ENCODE measurements around the gene TPRG1L. TPM values are rescaled to one million over a fixed set of nuclear protein-coding genes. Genes with fewer than 3 reads are reported as not detected.
"Not testable (repeated sequence)": the region's sequence is repeated elsewhere in the genome, so short reads cannot be mapped to it uniquely, and the experiment has no call there.

TPRG1L gene
- total and polyA plus RNA-seq, 2 donors from 2014 or later, result 37.1 to 72.4 TPM

DNA sequence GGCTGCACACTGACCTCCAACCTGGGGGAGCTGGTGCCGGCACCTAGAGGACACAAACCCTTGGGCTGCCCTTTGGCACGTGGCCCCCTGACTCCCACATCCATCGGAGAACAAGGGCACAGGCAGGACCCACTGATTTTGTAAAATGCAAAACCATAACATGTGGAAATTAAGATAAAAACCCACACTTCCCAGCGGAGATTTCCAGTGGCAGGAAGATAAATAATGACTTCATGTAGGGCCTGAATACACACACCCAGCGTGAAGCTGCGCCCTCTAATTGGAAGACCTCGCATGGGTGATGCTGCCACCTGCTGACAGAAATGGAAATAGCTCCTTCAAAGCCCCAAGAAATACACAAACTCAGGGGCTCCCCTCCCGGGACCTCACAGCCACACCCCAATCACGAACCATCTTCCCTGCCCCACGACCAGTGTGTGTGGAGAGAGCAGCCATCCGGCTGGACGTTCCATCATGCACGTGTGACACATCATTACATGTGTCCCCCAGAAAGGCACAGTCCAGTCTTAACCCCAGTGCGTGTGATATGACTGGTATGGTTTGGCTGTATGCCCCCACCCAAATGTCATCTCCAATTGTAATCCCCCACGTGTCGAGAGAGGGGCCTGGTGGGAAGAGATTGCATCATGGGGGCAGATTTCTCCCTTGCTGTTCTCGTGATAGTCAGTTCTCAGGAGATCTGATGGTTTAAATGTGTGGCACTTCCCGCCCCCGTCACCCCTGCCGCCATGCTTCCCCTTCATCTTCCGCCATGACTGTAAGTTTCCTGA lies 5.7 kb upstream of the TPRG1L start:
- no peaks in the 10 kb centered on the region for H3K9me3 ChIP-seq (ENCODE audit: control insufficient read depth in 2 of 3, insufficient read depth in 1 of 3, low read length in 3 of 3)
- FAIRE-seq (peak; percentile 15), DNase-seq (peak; percentile 74 to 90 (median 80))
- no peak overlapping the region for H3K4me3 ChIP-seq (ENCODE audit: low read length in 3 of 3)
- no peak overlapping the region for H3K27ac ChIP-seq (ENCODE audit: low read depth in 2 of 2, low read length in 2 of 2)
- H3K36me3 ChIP-seq (ENCODE audit: control insufficient read depth in 2 of 3, insufficient read depth in 3 of 3, low read length in 3 of 3), result no peaks in the 10 kb centered on the region
- intact Hi-C loops (cut with DNase I), result loop anchor here (5.0 kb wide), 1 partner anchor 132 kb away; no protein-coding TSS in a partner anchor
- TF ChIP-seq, protein P1, sequence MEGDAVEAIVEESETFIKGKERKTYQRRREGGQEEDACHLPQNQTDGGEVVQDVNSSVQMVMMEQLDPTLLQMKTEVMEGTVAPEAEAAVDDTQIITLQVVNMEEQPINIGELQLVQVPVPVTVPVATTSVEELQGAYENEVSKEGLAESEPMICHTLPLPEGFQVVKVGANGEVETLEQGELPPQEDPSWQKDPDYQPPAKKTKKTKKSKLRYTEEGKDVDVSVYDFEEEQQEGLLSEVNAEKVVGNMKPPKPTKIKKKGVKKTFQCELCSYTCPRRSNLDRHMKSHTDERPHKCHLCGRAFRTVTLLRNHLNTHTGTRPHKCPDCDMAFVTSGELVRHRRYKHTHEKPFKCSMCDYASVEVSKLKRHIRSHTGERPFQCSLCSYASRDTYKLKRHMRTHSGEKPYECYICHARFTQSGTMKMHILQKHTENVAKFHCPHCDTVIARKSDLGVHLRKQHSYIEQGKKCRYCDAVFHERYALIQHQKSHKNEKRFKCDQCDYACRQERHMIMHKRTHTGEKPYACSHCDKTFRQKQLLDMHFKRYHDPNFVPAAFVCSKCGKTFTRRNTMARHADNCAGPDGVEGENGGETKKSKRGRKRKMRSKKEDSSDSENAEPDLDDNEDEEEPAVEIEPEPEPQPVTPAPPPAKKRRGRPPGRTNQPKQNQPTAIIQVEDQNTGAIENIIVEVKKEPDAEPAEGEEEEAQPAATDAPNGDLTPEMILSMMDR (IDR thresholded peaks at IDR 0.05; ENCODE audit: borderline replicate concordance, extremely low read depth, insufficient read depth), result peak; percentile 90
- no peaks in the 10 kb centered on the region for H3K27me3 ChIP-seq (ENCODE audit: control insufficient read depth, insufficient read depth, low read length)
- peaks cover 0 to 23% (median 10%) of the 10 kb centered on the region in 3 donors for H3K4me1 ChIP-seq (ENCODE audit: control insufficient read depth in 2 of 3, insufficient read depth in 2 of 3, low read depth in 1 of 3, low read length in 3 of 3)
- H3K9ac ChIP-seq (ENCODE audit: low read length in 3 of 3), result peak overlapping the region in 1 of 3 donors; percentile 43

DNA sequence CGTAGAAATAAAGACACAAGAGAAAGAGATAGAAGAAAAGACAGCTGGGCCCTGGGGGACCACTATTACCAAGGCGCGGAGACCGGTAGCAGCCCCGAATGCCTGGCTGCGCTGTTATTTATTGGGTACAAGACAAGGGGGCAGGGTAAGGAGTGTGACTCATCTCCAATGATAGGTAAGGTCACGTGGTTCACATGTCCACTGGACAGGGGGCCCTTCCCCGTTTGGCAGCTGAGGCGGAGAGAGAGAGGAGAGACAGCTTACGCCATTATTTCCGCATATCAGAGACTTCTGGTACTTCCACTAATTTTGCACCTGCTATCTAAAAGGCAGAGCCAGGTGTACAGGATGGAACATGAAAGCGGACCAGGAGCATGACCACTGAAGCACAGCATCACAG lies 4.1 kb upstream of the TPRG1L start:
- intact Hi-C loops (cut with DNase I), result no loop called here
- H3K36me3 ChIP-seq (ENCODE audit: control insufficient read depth in 2 of 3, insufficient read depth in 3 of 3, low read length in 3 of 3), result no peaks in the 10 kb centered on the region
- H3K27ac ChIP-seq (ENCODE audit: low read depth in 2 of 2, low read length in 2 of 2), result no peak overlapping the region
- no peak overlapping the region for H3K9ac ChIP-seq (ENCODE audit: low read length in 3 of 3)
- TF ChIP-seq, protein P1 (IDR thresholded peaks at IDR 0.05; ENCODE audit: borderline replicate concordance, extremely low read depth, insufficient read depth), result no peak
- H3K27me3 ChIP-seq (ENCODE audit: control insufficient read depth, insufficient read depth, low read length), result no peaks in the 10 kb centered on the region
- H3K4me3 ChIP-seq (ENCODE audit: low read length in 3 of 3), result no peak overlapping the region
- FAIRE-seq (no peak), DNase-seq (no peak)
- peaks cover 0 to 26% (median 12%) of the 10 kb centered on the region in 3 donors for H3K4me1 ChIP-seq (ENCODE audit: control insufficient read depth in 2 of 3, insufficient read depth in 2 of 3, low read depth in 1 of 3, low read length in 3 of 3)
- no peaks in the 10 kb centered on the region for H3K9me3 ChIP-seq (ENCODE audit: control insufficient read depth in 2 of 3, insufficient read depth in 1 of 3, low read length in 3 of 3)

DNA sequence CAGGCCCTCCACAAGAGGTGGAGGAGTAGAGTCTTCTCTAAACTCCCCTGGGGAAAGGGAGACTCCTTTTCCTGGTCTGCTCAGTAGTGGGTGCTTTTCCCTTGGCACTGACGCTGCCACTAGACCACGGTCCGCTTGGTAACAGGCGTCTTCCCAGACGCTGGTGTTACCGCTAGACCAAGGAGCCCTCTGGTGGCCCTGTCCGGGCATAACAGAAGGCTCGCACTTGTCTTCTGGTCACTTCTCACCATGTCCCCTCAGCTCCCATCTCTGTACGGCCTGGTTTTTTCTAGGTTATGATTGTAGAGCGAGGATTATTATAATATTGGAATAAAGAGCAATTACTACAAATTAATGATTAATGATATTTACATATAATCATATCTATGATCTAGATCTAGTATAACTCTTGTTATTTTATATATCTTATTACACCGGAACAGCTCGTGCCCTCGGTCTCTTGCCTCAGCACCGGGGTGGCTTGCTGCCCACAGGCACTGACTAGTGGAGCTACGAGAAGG lies 3.6 kb upstream of the TPRG1L start:
- DNase-seq (peak in 3 of 5 donors; percentile 37 to 59 (median 49)), FAIRE-seq (peak; percentile 71)
- TF ChIP-seq, protein P1 (IDR thresholded peaks at IDR 0.05; ENCODE audit: borderline replicate concordance, extremely low read depth, insufficient read depth), result peak; percentile 41
- H3K27ac ChIP-seq (ENCODE audit: low read depth in 2 of 2, low read length in 2 of 2); H3K4me3 ChIP-seq (ENCODE audit: low read length in 3 of 3); H3K36me3 ChIP-seq (ENCODE audit: control insufficient read depth in 2 of 3, insufficient read depth in 3 of 3, low read length in 3 of 3); H3K27me3 ChIP-seq (ENCODE audit: control insufficient read depth, insufficient read depth, low read length); intact Hi-C loops (cut with DNase I); H3K9me3 ChIP-seq (ENCODE audit: control insufficient read depth in 2 of 3, insufficient read depth in 1 of 3, low read length in 3 of 3): not testable (repeated sequence)
- peaks cover 0 to 26% (median 16%) of the 10 kb centered on the region in 3 donors for H3K4me1 ChIP-seq (ENCODE audit: control insufficient read depth in 2 of 3, insufficient read depth in 2 of 3, low read depth in 1 of 3, low read length in 3 of 3)
- H3K9ac ChIP-seq (ENCODE audit: low read length in 3 of 3), result peak overlapping the region in 1 of 3 donors; percentile 48

DNA sequence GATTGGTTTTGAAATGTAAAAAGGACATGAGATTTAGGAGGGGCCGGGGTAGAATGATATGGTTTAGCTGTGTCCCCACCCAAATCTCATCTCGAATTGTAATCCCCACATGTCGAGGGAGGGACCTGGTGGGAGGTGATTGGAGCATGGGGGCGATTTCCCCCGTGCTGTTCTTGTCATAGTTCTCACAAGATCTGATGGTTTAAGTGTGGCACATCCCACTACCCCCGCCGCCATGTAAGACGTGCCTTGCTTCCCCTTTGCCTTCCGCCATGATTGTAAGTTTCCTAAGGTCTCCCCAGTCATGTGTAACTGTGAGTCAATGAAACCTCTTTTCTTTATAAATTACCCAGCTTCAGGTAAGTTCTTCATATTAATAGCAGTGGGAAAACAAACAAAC lies 2.7 kb upstream of the TPRG1L start:
- H3K36me3 ChIP-seq (ENCODE audit: control insufficient read depth in 2 of 3, insufficient read depth in 3 of 3, low read length in 3 of 3); DNase-seq; H3K27me3 ChIP-seq (ENCODE audit: control insufficient read depth, insufficient read depth, low read length); FAIRE-seq; H3K9ac ChIP-seq (ENCODE audit: low read length in 3 of 3); H3K9me3 ChIP-seq (ENCODE audit: control insufficient read depth in 2 of 3, insufficient read depth in 1 of 3, low read length in 3 of 3); H3K27ac ChIP-seq (ENCODE audit: low read depth in 2 of 2, low read length in 2 of 2); intact Hi-C loops (cut with DNase I): not testable (repeated sequence)
- Histone ChIP-seq H3K4me1 (ENCODE audit: control insufficient read depth in 2 of 3, insufficient read depth in 2 of 3, low read depth in 1 of 3, low read length in 3 of 3) (peaks cover 0 to 26% (median 16%) of the 10 kb centered on the region in 3 donors), H3K4me3 (ENCODE audit: low read length in 3 of 3) (peak overlapping the region in 1 of 3 donors; percentile 87)

Data from kidney (tissue), 14 donors.